Measurements from ENCODE around the gene PMAIP1. TPM values are rescaled to one million over a fixed set of nuclear protein-coding genes. Genes with fewer than 3 reads are reported as not detected.

Gene PMAIP1
- total and polyA plus RNA-seq, 2 of the 8 experiments (the other 6 are each of a cell fraction or from before 2014, with no cell fraction given), result 51.7 to 84.1 TPM

DNA sequence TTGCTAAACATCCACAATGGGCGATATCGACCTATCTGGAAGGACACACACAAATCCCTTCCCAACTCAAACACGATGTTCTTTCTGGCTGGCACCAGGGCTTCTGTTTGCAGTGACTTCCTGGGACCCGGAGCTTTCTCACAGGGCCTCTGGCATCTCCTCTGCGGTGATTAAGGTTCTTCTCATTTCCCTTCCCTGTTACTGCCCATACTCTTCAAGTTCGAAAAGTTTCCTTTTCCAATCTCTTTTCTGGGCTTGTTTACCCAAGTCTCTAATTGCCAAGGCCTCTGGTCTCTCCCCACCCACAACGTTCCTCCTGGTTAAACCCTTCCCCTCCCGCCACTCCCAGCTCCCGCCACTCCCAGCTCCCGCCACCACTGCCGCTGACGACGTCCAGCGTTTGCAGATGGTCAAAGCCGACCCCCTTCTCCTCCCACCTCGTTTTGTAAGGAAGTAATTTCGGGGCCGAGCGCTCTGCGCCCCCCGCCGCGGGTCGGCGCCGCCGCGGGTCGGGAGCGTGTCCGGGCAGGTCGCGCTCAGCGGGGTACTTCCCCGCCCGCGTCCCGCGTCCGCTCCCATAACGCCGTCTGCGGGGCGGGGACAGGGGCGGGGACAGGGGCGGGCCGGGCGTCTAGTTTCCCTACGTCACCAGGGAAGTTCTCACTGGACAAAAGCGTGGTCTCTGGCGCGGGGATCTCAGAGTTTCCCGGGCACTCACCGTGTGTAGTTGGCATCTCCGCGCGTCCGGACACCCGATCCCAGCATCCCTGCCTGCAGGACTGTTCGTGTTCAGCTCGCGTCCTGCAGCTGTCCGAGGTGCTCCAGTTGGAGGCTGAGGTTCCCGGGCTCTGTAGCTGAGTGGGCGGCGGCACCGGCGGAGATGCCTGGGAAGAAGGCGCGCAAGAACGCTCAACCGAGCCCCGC, at the start of gene PMAIP1 (continued):
- no peak for TF ChIP-seq RXRA (IDR thresholded peaks at IDR 0.05; ENCODE audit: insufficient read depth, low read depth, low read length)
- TF ChIP-seq JUN (IDR thresholded peaks at IDR 0.05; ENCODE audit: low read depth, low read length), result no peak
- 0 out of 2 replicates have a peak, but pooled peaks have one; percentile 16 for TF ChIP-seq TCF12 (IDR thresholded peaks at IDR 0.05; ENCODE audit: low read depth, low read length)
- TF ChIP-seq, protein P1, sequence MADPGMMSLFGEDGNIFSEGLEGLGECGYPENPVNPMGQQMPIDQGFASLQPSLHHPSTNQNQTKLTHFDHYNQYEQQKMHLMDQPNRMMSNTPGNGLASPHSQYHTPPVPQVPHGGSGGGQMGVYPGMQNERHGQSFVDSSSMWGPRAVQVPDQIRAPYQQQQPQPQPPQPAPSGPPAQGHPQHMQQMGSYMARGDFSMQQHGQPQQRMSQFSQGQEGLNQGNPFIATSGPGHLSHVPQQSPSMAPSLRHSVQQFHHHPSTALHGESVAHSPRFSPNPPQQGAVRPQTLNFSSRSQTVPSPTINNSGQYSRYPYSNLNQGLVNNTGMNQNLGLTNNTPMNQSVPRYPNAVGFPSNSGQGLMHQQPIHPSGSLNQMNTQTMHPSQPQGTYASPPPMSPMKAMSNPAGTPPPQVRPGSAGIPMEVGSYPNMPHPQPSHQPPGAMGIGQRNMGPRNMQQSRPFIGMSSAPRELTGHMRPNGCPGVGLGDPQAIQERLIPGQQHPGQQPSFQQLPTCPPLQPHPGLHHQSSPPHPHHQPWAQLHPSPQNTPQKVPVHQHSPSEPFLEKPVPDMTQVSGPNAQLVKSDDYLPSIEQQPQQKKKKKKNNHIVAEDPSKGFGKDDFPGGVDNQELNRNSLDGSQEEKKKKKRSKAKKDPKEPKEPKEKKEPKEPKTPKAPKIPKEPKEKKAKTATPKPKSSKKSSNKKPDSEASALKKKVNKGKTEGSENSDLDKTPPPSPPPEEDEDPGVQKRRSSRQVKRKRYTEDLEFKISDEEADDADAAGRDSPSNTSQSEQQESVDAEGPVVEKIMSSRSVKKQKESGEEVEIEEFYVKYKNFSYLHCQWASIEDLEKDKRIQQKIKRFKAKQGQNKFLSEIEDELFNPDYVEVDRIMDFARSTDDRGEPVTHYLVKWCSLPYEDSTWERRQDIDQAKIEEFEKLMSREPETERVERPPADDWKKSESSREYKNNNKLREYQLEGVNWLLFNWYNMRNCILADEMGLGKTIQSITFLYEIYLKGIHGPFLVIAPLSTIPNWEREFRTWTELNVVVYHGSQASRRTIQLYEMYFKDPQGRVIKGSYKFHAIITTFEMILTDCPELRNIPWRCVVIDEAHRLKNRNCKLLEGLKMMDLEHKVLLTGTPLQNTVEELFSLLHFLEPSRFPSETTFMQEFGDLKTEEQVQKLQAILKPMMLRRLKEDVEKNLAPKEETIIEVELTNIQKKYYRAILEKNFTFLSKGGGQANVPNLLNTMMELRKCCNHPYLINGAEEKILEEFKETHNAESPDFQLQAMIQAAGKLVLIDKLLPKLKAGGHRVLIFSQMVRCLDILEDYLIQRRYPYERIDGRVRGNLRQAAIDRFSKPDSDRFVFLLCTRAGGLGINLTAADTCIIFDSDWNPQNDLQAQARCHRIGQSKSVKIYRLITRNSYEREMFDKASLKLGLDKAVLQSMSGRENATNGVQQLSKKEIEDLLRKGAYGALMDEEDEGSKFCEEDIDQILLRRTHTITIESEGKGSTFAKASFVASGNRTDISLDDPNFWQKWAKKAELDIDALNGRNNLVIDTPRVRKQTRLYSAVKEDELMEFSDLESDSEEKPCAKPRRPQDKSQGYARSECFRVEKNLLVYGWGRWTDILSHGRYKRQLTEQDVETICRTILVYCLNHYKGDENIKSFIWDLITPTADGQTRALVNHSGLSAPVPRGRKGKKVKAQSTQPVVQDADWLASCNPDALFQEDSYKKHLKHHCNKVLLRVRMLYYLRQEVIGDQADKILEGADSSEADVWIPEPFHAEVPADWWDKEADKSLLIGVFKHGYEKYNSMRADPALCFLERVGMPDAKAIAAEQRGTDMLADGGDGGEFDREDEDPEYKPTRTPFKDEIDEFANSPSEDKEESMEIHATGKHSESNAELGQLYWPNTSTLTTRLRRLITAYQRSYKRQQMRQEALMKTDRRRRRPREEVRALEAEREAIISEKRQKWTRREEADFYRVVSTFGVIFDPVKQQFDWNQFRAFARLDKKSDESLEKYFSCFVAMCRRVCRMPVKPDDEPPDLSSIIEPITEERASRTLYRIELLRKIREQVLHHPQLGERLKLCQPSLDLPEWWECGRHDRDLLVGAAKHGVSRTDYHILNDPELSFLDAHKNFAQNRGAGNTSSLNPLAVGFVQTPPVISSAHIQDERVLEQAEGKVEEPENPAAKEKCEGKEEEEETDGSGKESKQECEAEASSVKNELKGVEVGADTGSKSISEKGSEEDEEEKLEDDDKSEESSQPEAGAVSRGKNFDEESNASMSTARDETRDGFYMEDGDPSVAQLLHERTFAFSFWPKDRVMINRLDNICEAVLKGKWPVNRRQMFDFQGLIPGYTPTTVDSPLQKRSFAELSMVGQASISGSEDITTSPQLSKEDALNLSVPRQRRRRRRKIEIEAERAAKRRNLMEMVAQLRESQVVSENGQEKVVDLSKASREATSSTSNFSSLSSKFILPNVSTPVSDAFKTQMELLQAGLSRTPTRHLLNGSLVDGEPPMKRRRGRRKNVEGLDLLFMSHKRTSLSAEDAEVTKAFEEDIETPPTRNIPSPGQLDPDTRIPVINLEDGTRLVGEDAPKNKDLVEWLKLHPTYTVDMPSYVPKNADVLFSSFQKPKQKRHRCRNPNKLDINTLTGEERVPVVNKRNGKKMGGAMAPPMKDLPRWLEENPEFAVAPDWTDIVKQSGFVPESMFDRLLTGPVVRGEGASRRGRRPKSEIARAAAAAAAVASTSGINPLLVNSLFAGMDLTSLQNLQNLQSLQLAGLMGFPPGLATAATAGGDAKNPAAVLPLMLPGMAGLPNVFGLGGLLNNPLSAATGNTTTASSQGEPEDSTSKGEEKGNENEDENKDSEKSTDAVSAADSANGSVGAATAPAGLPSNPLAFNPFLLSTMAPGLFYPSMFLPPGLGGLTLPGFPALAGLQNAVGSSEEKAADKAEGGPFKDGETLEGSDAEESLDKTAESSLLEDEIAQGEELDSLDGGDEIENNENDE (IDR thresholded peaks at IDR 0.05; ENCODE audit: insufficient replicate concordance, low read length), result no peak
- TF ChIP-seq CBX5 (IDR thresholded peaks at IDR 0.05; ENCODE audit: low read depth, low read length), result no peak
- peak; percentile 99 for TF ChIP-seq POLR2A (IDR thresholded peaks at IDR 0.05; ENCODE audit: control extremely low read depth in 1 of 2, low read depth in 2 of 2, low read length in 2 of 2)
- TF ChIP-seq SP1 (IDR thresholded peaks at IDR 0.05; ENCODE audit: low read depth, low read length), result peak; percentile 12; the same call in 1 of the 2 replicates
- TF ChIP-seq JUND (IDR thresholded peaks at IDR 0.05; ENCODE audit: low read length), result no peak
- TF ChIP-seq YY1 (IDR thresholded peaks at IDR 0.05; ENCODE audit: low read depth, low read length), result 0 out of 2 replicates have a peak, but pooled peaks have one; percentile 45
- no peak for TF ChIP-seq FOSL1 (IDR thresholded peaks at IDR 0.05; ENCODE audit: insufficient read depth, low read depth, low read length)
